Duodenal mucosa (tissue), 2 donors: ENCODE measurements around the gene FBXL15.

Source experiments
- H3K27ac ChIP-seq: one replicate; pipeline ENCODE4 v1.7.0; 2013; ENCODE audit warnings: low read depth, low read length
- H3K27me3 ChIP-seq, 2 donors: one replicate each; pipeline ENCODE4 v1.7.0; 2013; ENCODE audit warnings: low read length in 2 of 2, control low read depth in 1 of 2; ENCODE audit not compliant: insufficient read depth in 2 of 2, control insufficient read depth in 1 of 2
- H3K36me3 ChIP-seq, 2 donors: one replicate each; pipeline ENCODE4 v1.7.0; 2013; ENCODE audit warnings: low read length in 2 of 2, control low read depth in 1 of 2; ENCODE audit not compliant: insufficient read depth in 2 of 2, control insufficient read depth in 1 of 2
- H3K4me1 ChIP-seq, 2 donors: one replicate each; pipeline ENCODE4 v1.7.0; 2013; ENCODE audit warnings: low read length in 2 of 2, control low read depth in 1 of 2; ENCODE audit not compliant: insufficient read depth in 2 of 2, control insufficient read depth in 1 of 2
- H3K4me3 ChIP-seq, 2 donors: one replicate each; pipeline ENCODE4 v1.7.0; 2013; ENCODE audit warnings: low read length in 2 of 2, low read depth in 1 of 2
- H3K9ac ChIP-seq, 2 donors: one replicate each; pipeline ENCODE4 v1.7.0; 2013; ENCODE audit warnings: low read length in 2 of 2, low read depth in 1 of 2
- H3K9me3 ChIP-seq, 2 donors: one replicate each; pipeline ENCODE4 v1.7.0; 2013; ENCODE audit warnings: low read length in 2 of 2, control low read depth in 1 of 2; ENCODE audit not compliant: control insufficient read depth in 1 of 2

FBXL15 gene

DNA sequence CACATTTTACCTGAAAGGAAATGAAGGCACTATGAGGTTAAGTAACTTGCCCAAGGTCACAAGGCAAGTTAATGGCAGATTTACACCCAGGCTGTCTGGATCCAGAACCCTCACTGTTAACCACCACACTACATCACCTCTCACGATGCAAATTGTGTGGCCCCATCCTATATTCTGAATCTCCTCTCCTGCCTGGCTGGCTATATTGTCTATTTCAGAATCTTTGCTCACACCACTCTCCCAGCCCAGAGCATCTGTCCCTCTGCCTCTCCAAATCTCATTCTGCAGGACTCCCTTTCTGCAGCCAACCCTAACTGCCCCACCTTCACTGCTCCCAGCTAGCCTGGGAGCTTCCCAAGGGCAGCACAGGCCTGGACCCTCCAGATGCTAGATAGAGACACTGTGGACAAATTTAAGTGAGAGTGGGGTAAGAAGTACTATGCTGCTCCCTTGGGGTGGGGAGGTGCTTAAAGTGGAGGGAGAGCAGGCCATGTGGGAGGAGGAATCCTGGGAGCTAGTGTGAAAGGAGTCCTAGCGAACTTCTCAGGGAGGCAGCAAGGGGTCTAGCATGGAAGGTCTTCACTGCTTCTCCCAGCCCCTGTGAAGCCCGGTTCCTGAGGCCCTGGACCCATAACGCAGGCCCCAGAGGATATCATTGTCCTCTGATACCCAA lies 11.0 kb downstream of the FBXL15 start:
- Histone ChIP-seq H3K27me3 (no peaks in the 10 kb centered on the region), H3K4me1 (peaks cover 18 to 38% of the 10 kb centered on the region in 2 donors), H3K9ac (peak overlapping the region; percentile 84 to 99), H3K27ac (no peak overlapping the region), H3K4me3 (peak overlapping the region; percentile 88), H3K9me3 (no peaks in the 10 kb centered on the region), H3K36me3 (no peaks in the 10 kb centered on the region)

DNA sequence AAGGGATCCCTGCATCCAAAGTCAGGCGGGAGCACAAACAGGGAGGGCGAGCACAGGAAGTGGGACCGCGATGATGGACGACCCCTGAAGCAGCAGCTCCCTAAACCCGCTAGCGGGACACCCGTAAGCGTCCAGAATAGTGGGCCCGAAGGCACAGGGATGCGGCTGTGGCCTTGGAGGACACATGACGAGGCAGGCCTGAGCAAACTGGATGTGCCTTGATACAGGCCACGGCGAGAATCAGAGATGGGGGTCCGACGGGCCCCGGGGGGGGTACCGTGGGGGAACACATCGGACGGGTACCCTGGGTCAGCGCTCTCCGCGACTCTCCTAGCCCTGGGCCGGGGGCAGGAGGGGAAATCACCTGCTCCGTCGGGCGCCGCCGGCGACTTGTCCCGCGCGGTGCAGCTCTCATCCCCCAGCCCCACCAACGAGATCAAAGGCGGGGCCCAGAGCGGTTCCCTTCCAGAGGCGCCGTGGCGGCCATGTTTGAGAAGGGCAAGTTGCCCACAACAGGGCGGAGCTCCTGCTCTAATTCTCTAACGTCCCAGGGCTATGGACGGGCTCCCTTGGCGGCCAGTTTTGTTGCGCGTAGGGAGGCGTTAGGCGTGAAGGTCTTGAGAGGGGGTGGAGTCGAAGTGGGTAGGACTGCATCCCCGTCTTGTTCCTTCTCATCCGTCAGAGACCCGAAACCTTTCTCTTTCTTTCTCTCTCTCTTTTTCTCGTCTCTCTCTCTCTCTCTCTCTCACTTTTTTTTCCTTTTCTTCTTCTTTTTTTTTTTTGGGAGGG lies 11.7 kb downstream of the FBXL15 start, which contains the start of gene CUEDC2:
Gene CUEDC2, minus strand, starts transcription at position 413 of the 789 bp plus-strand sequence. CDS start 7,386 bp downstream, outside the sequence.
- no peaks in the 10 kb centered on the region for H3K36me3 ChIP-seq

DNA sequence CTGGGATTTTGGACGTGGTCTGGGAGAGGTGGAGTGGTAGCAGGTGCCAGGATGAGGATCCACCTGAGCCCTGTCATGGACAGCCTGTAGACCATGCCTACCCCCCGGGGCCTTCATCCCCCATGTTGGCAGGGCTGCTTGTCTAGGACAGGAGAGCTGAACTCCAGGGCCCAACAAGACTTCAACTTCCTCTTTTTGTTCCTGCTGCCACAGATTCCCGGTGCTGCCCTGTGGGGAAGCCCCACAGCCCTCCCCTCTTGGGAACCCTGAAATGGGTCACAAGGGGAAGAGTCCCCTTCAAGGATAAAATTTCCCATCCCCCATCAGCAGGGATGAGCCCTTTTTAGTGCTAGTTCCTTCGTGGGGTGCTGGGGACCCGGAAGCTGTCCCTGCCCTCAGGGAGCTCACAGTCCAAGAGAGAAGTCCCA lies 13.0 kb downstream of the FBXL15 start:
- Histone ChIP-seq H3K9me3 (no peaks in the 10 kb centered on the region), H3K27me3 (no peaks in the 10 kb centered on the region), H3K36me3 (no peaks in the 10 kb centered on the region), H3K27ac (no peak overlapping the region), H3K4me3 (no peak overlapping the region), H3K9ac (no peak overlapping the region), H3K4me1 (peaks cover 18 to 41% of the 10 kb centered on the region in 2 donors)

More for the DNA sequence above, 11.7 kb downstream of the FBXL15 start, which contains the start of gene CUEDC2:
- H3K4me3 ChIP-seq = peak within 1 kb of the TSS; percentile 88
- H3K9ac ChIP-seq = peak within 1 kb of the TSS; percentile 84 to 99
- H3K27me3 ChIP-seq = no peaks in the 10 kb centered on the region
- peaks cover 18 to 41% of the 10 kb centered on the region in 2 donors for H3K4me1 ChIP-seq
- no peaks in the 10 kb centered on the region for H3K9me3 ChIP-seq
- peak within 1 kb of the TSS; percentile 17 for H3K27ac ChIP-seq

DNA sequence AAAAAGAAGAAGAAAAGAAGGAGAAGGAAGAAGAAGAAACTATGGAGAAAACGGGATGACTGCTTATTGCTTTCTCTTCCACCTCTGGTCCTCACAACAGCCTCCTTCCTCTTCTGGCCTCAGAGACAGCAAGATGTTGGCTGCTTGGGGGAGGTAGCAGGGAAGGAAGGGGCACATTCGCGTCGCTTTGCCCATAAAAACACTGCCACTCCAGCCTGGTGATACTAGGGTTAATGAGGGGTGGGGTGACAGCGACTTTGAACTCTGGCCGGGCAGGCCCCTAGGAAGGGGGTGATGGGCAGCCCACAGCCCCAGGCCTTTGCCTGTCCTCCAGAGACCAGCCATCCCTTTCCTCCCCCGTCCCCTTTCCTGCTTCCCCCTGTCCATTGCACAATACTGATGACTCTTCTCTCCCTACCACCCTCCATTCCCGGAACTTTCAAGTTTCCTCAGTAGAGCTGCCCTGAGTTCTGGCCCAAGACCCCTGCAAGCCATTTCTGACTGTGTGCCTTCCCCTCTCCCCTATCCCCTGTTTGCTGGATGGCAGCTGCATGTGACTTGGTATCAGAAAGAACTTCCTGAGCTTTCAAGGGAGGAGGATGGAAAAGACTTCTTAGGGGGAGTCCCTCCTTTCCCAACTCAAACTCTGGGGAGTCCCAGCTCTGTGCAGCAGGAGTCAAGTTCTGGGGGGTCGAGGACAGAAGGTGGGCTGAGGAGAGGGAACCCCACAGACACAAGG lies 13.9 kb downstream of the FBXL15 start:
- Histone ChIP-seq H3K36me3 (no peaks in the 10 kb centered on the region), H3K4me1 (peaks cover 18 to 41% of the 10 kb centered on the region in 2 donors), H3K9ac (peak overlapping the region in 1 of 2 donors; percentile 25), H3K27me3 (no peaks in the 10 kb centered on the region), H3K27ac (no peak overlapping the region), H3K9me3 (no peaks in the 10 kb centered on the region), H3K4me3 (peak overlapping the region in 1 of 2 donors; percentile 65)

DNA sequence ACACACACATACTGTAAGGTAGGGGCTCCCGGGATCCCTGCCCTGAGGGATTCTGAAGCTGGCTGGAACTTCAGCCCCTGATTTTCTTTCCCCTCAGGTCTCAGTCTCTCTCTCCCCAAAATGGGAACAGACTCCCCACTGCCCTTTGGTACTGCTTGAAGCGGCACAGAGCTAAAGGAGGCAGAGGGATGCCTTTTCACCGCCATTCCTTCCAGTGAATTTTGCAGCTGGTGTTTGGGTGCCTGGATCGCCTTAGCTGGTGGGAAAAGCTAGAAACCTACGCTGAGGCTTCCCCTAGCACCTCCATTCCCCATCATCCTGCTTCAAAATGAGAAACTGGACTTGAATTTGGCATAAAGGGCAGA lies 14.5 kb downstream of the FBXL15 start:
- no peaks in the 10 kb centered on the region for H3K27me3 ChIP-seq
- H3K27ac ChIP-seq = no peak overlapping the region
- H3K9me3 ChIP-seq = no peaks in the 10 kb centered on the region
- peak overlapping the region; percentile 36 to 65 for H3K4me3 ChIP-seq
- H3K36me3 ChIP-seq = no peaks in the 10 kb centered on the region
- H3K9ac ChIP-seq = peak overlapping the region in 1 of 2 donors; percentile 25
- peaks cover 18 to 41% of the 10 kb centered on the region in 2 donors for H3K4me1 ChIP-seq

DNA sequence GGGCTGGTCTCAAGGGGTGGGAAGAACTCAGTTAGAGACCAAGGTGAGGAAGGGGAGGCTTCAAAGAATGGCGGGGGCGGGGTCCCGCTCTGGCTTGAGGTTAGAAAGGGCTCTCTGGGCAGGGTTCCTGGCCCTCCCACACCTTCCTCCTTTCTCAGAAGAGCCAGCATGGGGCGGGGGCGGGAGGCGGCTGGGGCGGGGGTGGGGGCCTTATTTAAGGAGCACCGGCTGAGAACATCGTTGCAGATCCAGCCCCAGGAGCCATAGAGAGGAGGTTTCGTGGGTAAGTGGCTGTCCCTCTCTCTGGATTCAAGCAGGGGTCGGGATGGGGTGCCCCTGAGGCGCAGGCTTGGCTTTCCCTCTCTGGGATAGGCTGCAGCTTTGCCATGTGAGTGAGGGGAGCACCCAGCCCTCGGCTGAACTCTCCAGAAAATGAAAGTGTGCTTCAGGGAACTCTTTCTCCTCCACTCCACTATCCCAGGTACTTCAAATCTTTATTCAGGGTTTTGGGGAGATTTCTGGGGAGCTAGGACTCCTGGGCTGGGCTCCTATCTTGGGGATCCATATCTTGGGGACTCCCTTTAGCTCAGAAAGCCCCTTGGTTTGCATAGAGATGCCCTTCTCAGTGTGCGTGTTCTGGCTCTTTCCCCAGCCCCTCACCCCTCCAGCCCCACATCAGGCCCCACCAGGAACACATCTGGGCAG lies 15.0 kb downstream of the FBXL15 start:
- Histone ChIP-seq H3K9me3 (no peaks in the 10 kb centered on the region), H3K4me1 (peaks cover 18 to 41% of the 10 kb centered on the region in 2 donors), H3K27ac (no peak overlapping the region), H3K27me3 (no peaks in the 10 kb centered on the region), H3K36me3 (no peaks in the 10 kb centered on the region), H3K9ac (peak overlapping the region in 1 of 2 donors; percentile 25), H3K4me3 (peak overlapping the region; percentile 61 to 65)

DNA sequence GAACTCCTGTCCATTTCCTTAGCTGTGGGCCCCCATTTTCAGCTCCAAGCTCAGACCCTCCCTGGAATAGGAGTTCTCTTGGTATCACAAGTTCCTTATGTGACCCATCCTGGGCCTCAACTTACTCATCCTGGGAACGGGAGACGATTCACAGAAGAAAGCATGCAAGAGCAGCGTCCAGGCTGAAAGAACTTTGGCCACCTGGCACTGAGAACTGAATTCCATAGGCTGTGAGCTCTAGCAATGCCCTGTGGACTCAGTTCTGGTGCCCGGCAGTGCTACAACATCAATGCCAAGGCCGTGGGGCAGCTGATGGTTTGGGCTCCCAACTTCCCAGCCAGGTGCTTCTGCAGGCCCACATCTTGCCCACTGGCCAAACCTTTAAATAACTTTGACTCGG lies 15.7 kb downstream of the FBXL15 start:
- Histone ChIP-seq H3K4me1 (peaks cover 17 to 40% of the 10 kb centered on the region in 2 donors), H3K9ac (peak overlapping the region in 1 of 2 donors; percentile 18), H3K9me3 (no peaks in the 10 kb centered on the region), H3K4me3 (peak overlapping the region; percentile 61 to 65), H3K36me3 (no peaks in the 10 kb centered on the region), H3K27me3 (no peaks in the 10 kb centered on the region), H3K27ac (no peak overlapping the region)

DNA sequence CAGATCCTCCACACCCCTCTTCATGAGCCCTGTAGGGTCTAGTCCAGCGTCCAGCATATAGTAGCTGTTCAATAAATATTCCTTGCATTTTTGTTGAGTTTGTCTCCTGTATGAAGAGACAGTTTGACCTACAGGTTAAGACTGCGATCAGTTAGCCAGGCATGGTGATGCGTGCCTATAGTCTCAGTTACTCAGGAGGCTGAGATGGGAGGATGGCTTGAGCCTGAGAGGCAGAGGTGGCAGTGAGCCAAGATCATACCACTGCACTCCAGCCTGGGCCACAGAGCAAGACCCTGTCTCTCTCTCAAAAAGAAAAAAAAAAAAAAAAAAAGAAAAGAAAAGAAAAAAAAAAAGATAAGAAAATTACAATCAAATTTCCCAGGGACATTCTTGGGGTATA lies 16.9 kb downstream of the FBXL15 start:
- Histone ChIP-seq H3K4me1 (peaks cover 9 to 32% of the 10 kb centered on the region in 2 donors), H3K36me3 (no peaks in the 10 kb centered on the region), H3K9me3 (no peaks in the 10 kb centered on the region), H3K9ac (no peak overlapping the region), H3K27ac (no peak overlapping the region), H3K27me3 (no peaks in the 10 kb centered on the region), H3K4me3 (no peak overlapping the region)

DNA sequence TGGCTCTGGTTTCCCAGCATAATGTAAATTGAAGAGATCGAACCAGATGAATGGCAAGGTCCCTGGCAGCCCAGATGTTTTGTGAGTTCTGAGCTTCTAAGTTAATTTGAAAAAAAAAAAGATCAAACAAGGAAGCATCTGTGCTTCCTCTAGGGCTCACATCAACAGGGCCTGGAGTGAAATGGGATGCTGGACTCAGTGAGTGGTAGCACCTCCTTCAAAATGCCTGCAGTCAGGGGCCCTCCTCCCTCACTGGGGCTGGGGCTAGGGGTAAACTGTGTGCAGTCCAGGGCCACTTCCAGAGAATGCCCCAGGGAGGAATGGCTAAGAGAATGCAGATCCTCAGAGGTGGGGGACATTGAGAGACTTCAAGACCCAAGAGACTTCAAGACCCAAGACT lies 17.7 kb downstream of the FBXL15 start:
- Histone ChIP-seq H3K9ac (no peak overlapping the region), H3K36me3 (no peaks in the 10 kb centered on the region), H3K27ac (no peak overlapping the region), H3K4me3 (no peak overlapping the region), H3K9me3 (no peaks in the 10 kb centered on the region), H3K4me1 (peaks cover 9 to 28% of the 10 kb centered on the region in 2 donors), H3K27me3 (no peaks in the 10 kb centered on the region)
